WTC11 (cell line): Measurements from ENCODE around the gene HDGFL2. TPM values are rescaled to one million over a fixed set of nuclear protein-coding genes. Genes with fewer than 3 reads are reported as not detected.

Source experiments
- ATAC-seq: fragments of 200-7000 bp; cut with Tn5 transposase; 2 replicates; pipeline ENCODE4 v1.10.0; 2021; ENCODE audit warnings: mild to moderate bottlenecking, moderate library complexity
- CTCF ChIA-PET: fragments of 300-600 bp; sonication (Branson Sonifier 250); formaldehyde crosslinking; loops from one replicate; lab custom pipeline; 2021; ENCODE audit warnings: antibody characterized with exemption; lab: Charles Lee
- POLR2A ChIA-PET: fragments of 350-600 bp; sonication (Branson Sonifier 250); formaldehyde crosslinking; loops from one replicate; lab custom pipeline; 2021; ENCODE audit warnings: antibody characterized with exemption; lab: Charles Lee
- DNase-seq: peaks from one replicate; pipeline ENCODE4 v3.0.0; 2021; ENCODE audit warnings: low spot score
- H3K27ac Mint-ChIP-seq: 2 replicates; pipeline ENCODE4 v1.8.0; 2021; ENCODE audit warnings: mixed read lengths
- H3K27me3 Mint-ChIP-seq: 2 replicates; pipeline ENCODE4 v1.8.0; 2021; ENCODE audit warnings: low read depth, mild to moderate bottlenecking, moderate library complexity, mixed read lengths
- H3K36me3 Mint-ChIP-seq: 2 replicates; pipeline ENCODE4 v1.8.0; 2021; ENCODE audit warnings: mixed read lengths
- H3K4me1 Mint-ChIP-seq: 2 replicates; pipeline ENCODE4 v1.8.0; 2022; ENCODE audit warnings: mixed read lengths
- H3K4me3 Mint-ChIP-seq: 2 replicates; pipeline ENCODE4 v1.8.0; 2021; ENCODE audit warnings: mild to moderate bottlenecking, moderate library complexity, mixed read lengths
- H3K9me3 Mint-ChIP-seq: 2 replicates; pipeline ENCODE4 v1.8.0; 2021; ENCODE audit warnings: mixed read lengths
- AR ChIP-seq: fragments of 250-450 bp; sonication (Bioruptor Pico); IDR thresholded peaks from 2 replicates; pipeline ENCODE4 v1.9.0; 2021; ENCODE audit warnings: mild to moderate bottlenecking
- ATF6 ChIP-seq: sonication (generic); formaldehyde crosslinking; IDR thresholded peaks from 2 replicates; pipeline ENCODE4 v1.8.1; 2023; ENCODE audit warnings: mild to moderate bottlenecking, missing genetic modification reagents
- CREM ChIP-seq: sonication (generic); formaldehyde crosslinking; IDR thresholded peaks from 2 replicates; pipeline ENCODE4 v1.8.1; 2022; ENCODE audit warnings: mild to moderate bottlenecking, missing genetic modification reagents, moderate library complexity
- EMX1 ChIP-seq: fragments of 250-450 bp; sonication (Bioruptor Pico); IDR thresholded peaks from 2 replicates; pipeline ENCODE4 v1.8.0; 2021; ENCODE audit warnings: mild to moderate bottlenecking
- FOXK1 ChIP-seq: sonication (generic); formaldehyde crosslinking; IDR thresholded peaks from 2 replicates; pipeline ENCODE4 v1.8.0; 2022; ENCODE audit warnings: mild to moderate bottlenecking, moderate library complexity, missing genetic modification reagents
- GABPB1 ChIP-seq: sonication (generic); formaldehyde crosslinking; IDR thresholded peaks from 2 replicates; pipeline ENCODE4 v1.8.1; 2023; ENCODE audit warnings: mild to moderate bottlenecking, missing genetic modification reagents
- IRF2 ChIP-seq: sonication (generic); formaldehyde crosslinking; IDR thresholded peaks from 2 replicates; pipeline ENCODE4 v1.8.0; 2022; ENCODE audit warnings: low read depth, missing genetic modification reagents, borderline replicate concordance
- MXD4 ChIP-seq: fragments of 250-450 bp; sonication (Bioruptor Pico); IDR thresholded peaks from 2 replicates; pipeline ENCODE4 v1.8.0; 2021; ENCODE audit warnings: mild to moderate bottlenecking, moderate library complexity, borderline replicate concordance
- NR3C1 ChIP-seq: sonication (generic); formaldehyde crosslinking; conservative IDR thresholded peaks from 2 replicates; pipeline ENCODE4 v1.8.1; 2023; ENCODE audit warnings: low read depth, mild to moderate bottlenecking, missing genetic modification reagents
- OVOL2 ChIP-seq: fragments of 250-450 bp; sonication (Bioruptor Pico); IDR thresholded peaks from 2 replicates; pipeline ENCODE4 v1.9.0; 2021; ENCODE audit warnings: mild to moderate bottlenecking, borderline replicate concordance
- RORB ChIP-seq: fragments of 250-450 bp; sonication (Bioruptor Pico); IDR thresholded peaks from 2 replicates; pipeline ENCODE4 v1.9.0; 2021; ENCODE audit warnings: mild to moderate bottlenecking
- SMAD3 ChIP-seq: sonication (generic); formaldehyde crosslinking; IDR thresholded peaks from 2 replicates; pipeline ENCODE4 v1.8.0; 2022; ENCODE audit warnings: missing genetic modification reagents, mild to moderate bottlenecking, borderline replicate concordance
- TCF7 ChIP-seq: sonication (generic); formaldehyde crosslinking; IDR thresholded peaks from 2 replicates; pipeline ENCODE4 v1.8.0; 2022; ENCODE audit warnings: mild to moderate bottlenecking, low read depth, missing genetic modification reagents, moderate library complexity
- ZNF532 ChIP-seq: fragments of 250-450 bp; sonication (Bioruptor Pico); IDR thresholded peaks from 2 replicates; pipeline ENCODE4 v1.9.0; 2021; ENCODE audit warnings: mild to moderate bottlenecking, borderline replicate concordance
- total RNA-seq: library from RNA; stranded (reverse); gene quantifications from 3 replicates; pipeline ENCODE4 v1.2.3, GENCODE V29; 2021
- TF ChIP-seq, protein P1 (sequence below): sonication (generic); formaldehyde crosslinking; IDR thresholded peaks from 2 replicates; pipeline ENCODE4 v1.8.0; 2023; ENCODE audit warnings: missing genetic modification reagents
- TF ChIP-seq, protein P2 (sequence below): sonication (generic); formaldehyde crosslinking; IDR thresholded peaks from 2 replicates; pipeline ENCODE4 v1.8.1; 2022; ENCODE audit warnings: mild to moderate bottlenecking, missing genetic modification reagents, moderate library complexity, borderline replicate concordance
- TF ChIP-seq, protein P3 (sequence below): sonication (generic); formaldehyde crosslinking; IDR thresholded peaks from 2 replicates; pipeline ENCODE4 v1.8.1; 2023; ENCODE audit warnings: mild to moderate bottlenecking, missing genetic modification reagents, moderate library complexity
- TF ChIP-seq, protein P4 (sequence below): sonication (generic); formaldehyde crosslinking; IDR thresholded peaks from 2 replicates; pipeline ENCODE4 v1.8.1; 2023; ENCODE audit warnings: mild to moderate bottlenecking, moderate library complexity, missing genetic modification reagents
- TF ChIP-seq, protein P5 (sequence below): sonication (generic); formaldehyde crosslinking; conservative IDR thresholded peaks from 2 replicates; pipeline ENCODE4 v1.8.1; 2023; ENCODE audit warnings: mild to moderate bottlenecking, low read depth, missing genetic modification reagents, moderate library complexity

Gene HDGFL2
- total RNA-seq, 1 experiment from 2014 or later: 115 TPM

- no peak for ATAC-seq
- DNase-seq: no peak
- TF ChIP-seq FOXK1 (CRISPR knock-in tag) (no peak), GABPB1 (CRISPR knock-in tag) (no peak), OVOL2 (CRISPR knock-in tag) (no peak), EMX1 (no peak), CREM (CRISPR knock-in tag) (no peak), NR3C1 (CRISPR knock-in tag) (no peak), ATF6 (CRISPR knock-in tag) (no peak)
- TF ChIP-seq, protein P1, sequence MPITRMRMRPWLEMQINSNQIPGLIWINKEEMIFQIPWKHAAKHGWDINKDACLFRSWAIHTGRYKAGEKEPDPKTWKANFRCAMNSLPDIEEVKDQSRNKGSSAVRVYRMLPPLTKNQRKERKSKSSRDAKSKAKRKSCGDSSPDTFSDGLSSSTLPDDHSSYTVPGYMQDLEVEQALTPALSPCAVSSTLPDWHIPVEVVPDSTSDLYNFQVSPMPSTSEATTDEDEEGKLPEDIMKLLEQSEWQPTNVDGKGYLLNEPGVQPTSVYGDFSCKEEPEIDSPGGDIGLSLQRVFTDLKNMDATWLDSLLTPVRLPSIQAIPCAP (CRISPR knock-in tag): no peak
- TF ChIP-seq, protein P2, sequence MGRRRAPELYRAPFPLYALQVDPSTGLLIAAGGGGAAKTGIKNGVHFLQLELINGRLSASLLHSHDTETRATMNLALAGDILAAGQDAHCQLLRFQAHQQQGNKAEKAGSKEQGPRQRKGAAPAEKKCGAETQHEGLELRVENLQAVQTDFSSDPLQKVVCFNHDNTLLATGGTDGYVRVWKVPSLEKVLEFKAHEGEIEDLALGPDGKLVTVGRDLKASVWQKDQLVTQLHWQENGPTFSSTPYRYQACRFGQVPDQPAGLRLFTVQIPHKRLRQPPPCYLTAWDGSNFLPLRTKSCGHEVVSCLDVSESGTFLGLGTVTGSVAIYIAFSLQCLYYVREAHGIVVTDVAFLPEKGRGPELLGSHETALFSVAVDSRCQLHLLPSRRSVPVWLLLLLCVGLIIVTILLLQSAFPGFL (CRISPR knock-in tag): no peak
- Mint-ChIP-seq H3K4me1 (no peaks in the 10 kb centered on the region), H3K27me3 (no peaks in the 10 kb centered on the region), H3K9me3 (no peaks in the 10 kb centered on the region), H3K36me3 (peaks cover 80% of the 10 kb centered on the region), H3K4me3 (no peak overlapping the region), H3K27ac (no peak overlapping the region)
- CTCF ChIA-PET: no interaction called here
- POLR2A ChIA-PET: no interaction called here
These were observed 42.3 kb upstream of the HDGFL2 start for GRCh38 chr19:4429771-4430171.

DNA sequence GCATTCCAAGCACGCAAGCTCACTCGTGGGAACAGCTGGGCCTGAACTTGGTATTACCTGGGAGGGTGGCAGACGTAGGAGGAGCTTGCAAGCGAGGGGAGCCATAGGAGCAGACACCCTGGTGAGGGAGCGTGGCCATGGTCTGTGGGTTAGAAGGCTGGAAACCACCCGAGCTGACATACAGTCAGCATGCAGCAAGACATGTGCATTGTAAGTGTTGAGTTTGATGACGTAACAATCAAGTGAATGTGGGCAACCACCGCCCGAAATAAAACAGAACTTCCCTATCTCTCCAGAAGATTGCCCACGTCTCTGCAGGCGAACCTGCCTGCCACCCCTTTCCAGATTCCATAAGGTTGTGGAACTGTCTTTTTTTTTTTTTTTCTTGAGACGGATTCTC is 41.3 kb upstream of the HDGFL2 start:
- Mint-ChIP-seq H3K4me1 (no peaks in the 10 kb centered on the region), H3K9me3 (no peaks in the 10 kb centered on the region), H3K27me3 (no peaks in the 10 kb centered on the region), H3K27ac (no peak overlapping the region), H3K36me3 (peaks cover 84% of the 10 kb centered on the region), H3K4me3 (no peak overlapping the region)
- DNase-seq (no peak), ATAC-seq (no peak)
- ChIA-PET POLR2A (no interaction called here), CTCF (no interaction called here)
- TF ChIP-seq ZNF532 (CRISPR knock-in tag): no peak
- TF ChIP-seq MXD4 (CRISPR knock-in tag): no peak
- TF ChIP-seq AR: no peak
- no peak for TF ChIP-seq RORB (CRISPR knock-in tag)
- TF ChIP-seq TCF7 (CRISPR knock-in tag): no peak
- TF ChIP-seq, protein P3, sequence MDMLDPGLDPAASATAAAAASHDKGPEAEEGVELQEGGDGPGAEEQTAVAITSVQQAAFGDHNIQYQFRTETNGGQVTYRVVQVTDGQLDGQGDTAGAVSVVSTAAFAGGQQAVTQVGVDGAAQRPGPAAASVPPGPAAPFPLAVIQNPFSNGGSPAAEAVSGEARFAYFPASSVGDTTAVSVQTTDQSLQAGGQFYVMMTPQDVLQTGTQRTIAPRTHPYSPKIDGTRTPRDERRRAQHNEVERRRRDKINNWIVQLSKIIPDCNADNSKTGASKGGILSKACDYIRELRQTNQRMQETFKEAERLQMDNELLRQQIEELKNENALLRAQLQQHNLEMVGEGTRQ (CRISPR knock-in tag): no peak
- TF ChIP-seq, protein P4, sequence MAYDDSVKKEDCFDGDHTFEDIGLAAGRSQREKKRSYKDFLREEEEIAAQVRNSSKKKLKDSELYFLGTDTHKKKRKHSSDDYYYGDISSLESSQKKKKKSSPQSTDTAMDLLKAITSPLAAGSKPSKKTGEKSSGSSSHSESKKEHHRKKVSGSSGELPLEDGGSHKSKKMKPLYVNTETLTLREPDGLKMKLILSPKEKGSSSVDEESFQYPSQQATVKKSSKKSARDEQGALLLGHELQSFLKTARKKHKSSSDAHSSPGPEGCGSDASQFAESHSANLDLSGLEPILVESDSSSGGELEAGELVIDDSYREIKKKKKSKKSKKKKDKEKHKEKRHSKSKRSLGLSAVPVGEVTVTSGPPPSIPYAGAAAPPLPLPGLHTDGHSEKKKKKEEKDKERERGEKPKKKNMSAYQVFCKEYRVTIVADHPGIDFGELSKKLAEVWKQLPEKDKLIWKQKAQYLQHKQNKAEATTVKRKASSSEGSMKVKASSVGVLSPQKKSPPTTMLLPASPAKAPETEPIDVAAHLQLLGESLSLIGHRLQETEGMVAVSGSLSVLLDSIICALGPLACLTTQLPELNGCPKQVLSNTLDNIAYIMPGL (CRISPR knock-in tag): no peak
- TF ChIP-seq, protein P5, sequence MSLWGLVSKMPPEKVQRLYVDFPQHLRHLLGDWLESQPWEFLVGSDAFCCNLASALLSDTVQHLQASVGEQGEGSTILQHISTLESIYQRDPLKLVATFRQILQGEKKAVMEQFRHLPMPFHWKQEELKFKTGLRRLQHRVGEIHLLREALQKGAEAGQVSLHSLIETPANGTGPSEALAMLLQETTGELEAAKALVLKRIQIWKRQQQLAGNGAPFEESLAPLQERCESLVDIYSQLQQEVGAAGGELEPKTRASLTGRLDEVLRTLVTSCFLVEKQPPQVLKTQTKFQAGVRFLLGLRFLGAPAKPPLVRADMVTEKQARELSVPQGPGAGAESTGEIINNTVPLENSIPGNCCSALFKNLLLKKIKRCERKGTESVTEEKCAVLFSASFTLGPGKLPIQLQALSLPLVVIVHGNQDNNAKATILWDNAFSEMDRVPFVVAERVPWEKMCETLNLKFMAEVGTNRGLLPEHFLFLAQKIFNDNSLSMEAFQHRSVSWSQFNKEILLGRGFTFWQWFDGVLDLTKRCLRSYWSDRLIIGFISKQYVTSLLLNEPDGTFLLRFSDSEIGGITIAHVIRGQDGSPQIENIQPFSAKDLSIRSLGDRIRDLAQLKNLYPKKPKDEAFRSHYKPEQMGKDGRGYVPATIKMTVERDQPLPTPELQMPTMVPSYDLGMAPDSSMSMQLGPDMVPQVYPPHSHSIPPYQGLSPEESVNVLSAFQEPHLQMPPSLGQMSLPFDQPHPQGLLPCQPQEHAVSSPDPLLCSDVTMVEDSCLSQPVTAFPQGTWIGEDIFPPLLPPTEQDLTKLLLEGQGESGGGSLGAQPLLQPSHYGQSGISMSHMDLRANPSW (CRISPR knock-in tag): no peak
- TF ChIP-seq IRF2: no peak
- no peak for TF ChIP-seq SMAD3 (CRISPR knock-in tag)
